Measurements from ENCODE around the gene SPACA7.

The SPACA7 gene

GRCh38 chr13:112469071-112469745 is 93.1 kb downstream of the SPACA7 start:
- no peak for DNase-seq

- no peak for DNase-seq
These were observed 97.7 kb downstream of the SPACA7 start for GRCh38 chr13:112473818-112474217.

- no peak for DNase-seq
These were observed 98.7 kb downstream of the SPACA7 start for GRCh38 chr13:112474869-112475268.

- no peak for DNase-seq
These were observed 99.7 kb downstream of the SPACA7 start for GRCh38 chr13:112475889-112476288.

- DNase-seq, result no peak
These were observed 101.0 kb downstream of the SPACA7 start for GRCh38 chr13:112477070-112477619.

- DNase-seq, result no peak
These were observed 103.2 kb downstream of the SPACA7 start for GRCh38 chr13:112479389-112479788.

GRCh38 chr13:112481458-112481857 is 105.3 kb downstream of the SPACA7 start:
- DNase-seq, result no peak

- DNase-seq, result no peak
These were observed 107.1 kb downstream of the SPACA7 start for GRCh38 chr13:112483299-112483698.

Data from GF-D8 (cell line).